GM19463 (cell line): ENCODE measurements around the gene MICOS13.
"Not testable (repeated sequence)": the region's sequence is repeated elsewhere in the genome, so short reads cannot be mapped to it uniquely, and the experiment has no call there.

ENCODE experiments used
- ATAC-seq: cut with Tn5 transposase; IDR thresholded peaks from one replicate; pipeline ENCODE4 v1.9.1; 2021; ENCODE audit warnings: mild to moderate bottlenecking, moderate library complexity; ENCODE audit not compliant: unreplicated experiment

Gene MICOS13

DNA sequence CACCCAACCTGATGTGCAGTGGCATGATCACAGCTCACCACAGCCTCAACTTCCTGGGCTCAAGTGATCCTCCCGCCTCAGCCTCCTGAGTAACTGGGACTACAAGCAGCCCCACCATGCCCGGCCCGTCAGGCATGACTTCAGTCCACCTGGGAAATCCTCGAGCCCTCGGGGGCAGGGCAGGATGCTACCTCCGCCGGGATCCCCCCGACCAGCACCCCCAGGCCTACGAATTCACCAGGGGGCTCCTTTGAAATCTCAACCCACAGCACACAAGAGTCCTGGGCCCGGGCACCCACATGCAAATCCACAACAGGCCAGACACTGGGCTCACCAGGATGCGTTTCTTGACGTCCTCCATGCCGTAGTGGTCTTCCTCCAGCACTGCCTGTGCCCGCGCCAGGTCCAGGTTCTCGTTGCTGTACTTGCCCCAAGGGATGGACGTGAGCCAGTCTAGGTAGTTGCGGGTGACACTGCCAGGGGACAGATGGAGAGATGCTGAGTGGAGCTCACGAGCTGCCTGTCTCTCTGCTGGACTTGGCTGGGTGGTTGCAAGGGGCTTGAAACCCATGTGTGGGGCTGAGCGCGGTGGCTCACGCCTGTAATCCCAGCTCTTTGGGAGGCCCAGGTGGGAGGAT is 20.3 kb upstream of the MICOS13 start:
- no peak for ATAC-seq

DNA sequence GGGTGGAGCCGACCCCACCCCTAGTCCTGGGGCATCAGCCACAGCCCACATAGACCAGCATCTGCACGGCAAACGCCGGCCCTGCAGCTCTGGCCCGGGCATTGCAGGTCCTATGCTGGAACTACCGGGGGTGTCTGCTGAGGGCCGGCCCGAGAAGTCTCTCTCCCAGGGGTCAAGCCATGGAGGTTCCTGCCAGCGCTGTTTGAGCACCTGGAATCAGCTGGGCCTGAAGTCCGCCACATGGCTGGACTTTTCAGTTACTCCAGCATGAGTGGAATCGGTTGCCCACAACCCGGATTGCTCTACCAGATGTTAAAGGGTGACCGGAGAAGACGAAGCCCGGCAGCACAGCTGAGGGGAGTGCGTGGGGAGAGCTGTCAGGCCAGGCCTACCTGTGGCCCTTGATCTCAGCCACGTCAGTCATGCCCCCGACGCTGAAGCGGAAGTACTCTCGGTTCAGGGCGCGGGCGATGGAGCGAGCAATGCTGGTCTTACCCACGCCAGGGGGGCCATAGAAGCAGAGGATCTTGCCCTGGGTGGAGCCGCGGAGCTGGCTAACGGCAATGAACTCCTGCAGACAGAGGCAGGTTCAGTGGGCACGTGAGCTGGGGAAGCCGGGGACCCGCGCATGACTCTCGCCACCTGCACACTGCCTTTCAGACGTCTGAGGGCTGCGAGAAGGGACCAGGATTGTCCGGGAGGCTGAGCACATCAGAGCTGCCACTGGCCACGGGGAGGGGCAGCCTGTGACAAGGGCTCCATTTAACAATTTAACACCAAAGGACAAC is 18.5 kb upstream of the MICOS13 start:
- ATAC-seq = no peak

DNA sequence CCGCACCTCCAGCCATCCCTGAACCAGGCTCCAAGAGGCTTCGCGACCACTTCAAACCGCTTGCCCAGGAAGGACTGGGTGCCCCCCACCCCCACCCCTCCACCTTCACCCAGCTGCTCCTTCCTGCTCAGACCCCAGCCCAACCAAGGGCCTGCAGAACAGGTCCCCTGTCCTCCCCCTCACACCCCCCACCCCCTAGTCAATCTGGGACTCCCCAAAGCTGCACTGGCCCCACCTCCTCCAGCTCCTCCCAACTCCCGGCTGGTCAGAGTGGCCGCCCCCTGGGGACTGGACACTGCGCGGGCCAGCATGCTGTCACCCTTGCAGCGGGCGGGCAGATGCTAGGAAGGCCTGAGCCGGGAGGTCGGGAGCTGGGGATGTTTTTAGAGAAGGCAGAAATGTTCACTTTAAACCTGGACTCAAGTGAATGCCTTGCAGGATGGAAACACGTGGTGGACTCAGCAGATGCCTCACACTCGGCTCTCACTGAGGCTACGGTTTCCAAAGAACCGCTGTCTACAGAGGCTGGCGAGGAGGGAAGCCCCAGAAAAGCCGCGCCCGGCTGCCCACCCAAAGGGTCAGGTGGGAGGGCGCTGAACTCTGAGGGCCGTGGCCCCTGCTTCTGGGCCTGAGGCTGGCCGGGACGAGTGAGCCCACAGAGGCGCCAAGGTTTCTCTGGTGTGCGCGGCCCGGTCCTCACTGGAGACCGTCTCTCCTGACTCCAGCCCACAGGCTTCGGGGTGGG is 17.7 kb upstream of the MICOS13 start:
- ATAC-seq = no peak

DNA sequence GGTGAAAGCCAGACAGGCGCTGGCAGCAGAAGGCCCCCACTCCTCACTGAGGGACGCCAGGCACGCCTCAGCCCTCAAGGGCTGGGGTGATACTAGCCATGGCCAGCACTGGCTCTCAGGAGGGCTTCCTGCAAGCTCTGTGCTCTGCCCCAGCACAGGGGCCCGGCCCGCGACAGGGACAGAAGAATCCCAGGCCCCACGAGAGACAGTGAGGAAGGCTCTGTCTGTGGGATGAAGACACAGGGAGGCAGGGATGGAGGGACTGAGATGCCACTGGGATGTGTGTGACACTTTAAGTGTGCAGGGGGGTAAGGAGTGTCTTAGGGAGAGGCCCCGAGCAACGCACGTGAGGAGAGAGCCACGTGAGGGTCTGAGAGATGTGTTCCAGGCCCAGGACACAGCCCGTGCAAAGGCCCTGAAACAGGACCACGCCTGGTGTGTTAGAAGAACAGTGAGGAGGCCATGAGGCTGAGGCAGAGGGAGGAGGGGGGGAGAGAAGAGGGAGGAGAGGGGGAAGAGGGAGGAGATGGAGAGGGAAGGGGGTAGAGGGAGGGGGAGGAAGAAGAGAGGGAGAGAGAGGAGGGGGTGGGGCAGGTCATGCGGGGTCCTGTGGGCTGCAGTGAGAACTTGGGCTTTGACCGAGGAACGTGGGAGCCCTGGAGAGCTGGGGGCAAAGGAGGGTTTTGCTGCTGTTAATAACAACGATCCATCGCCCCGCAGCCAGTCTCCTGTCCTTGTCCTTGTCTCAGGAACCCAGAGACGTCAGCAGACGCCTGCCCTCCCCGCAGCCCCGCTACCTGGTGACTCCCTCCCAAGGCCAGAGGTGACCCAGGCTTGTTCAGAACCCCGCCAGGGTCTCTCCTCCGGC is 16.9 kb upstream of the MICOS13 start:
- ATAC-seq = no peak

DNA sequence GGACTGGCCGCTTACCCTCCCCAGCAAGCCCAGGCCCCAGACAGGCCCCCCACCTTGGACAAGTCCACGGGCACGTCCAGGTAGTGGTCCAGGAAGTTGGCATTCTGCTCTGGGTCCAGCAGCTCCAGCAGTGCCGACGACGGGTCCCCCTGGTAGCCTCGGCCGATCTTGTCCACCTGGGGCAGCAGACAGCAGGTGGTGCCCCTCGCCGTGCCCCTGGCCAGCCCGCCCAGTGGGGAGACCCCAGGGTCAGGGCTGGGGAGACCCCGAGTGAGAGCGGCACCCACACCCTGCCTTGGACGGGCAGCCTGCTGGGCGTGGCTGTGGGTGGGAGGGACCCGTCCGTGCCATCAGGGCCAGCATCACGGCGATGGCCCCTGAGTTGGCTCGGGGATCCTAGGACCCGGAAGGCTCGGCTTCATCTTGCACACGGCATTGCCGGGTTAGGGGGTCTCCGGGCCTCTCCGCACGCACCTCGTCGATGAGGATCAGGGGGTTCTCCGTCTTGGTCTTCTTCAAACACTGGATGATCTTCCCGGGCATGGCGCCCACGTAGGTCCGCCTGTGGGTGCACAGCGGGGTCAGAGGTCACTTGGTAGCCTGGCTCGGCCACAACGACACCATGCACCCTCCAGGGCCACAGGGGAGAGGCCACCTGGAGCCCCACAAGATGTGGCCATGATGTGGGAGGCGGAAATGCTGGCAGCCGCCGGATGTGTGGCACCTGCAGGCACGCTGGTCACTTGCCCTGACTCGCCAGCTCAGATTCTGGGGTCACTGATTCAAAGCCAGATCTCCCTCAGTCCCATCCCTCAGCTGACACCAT is 16.1 kb upstream of the MICOS13 start:
- ATAC-seq = no peak

DNA sequence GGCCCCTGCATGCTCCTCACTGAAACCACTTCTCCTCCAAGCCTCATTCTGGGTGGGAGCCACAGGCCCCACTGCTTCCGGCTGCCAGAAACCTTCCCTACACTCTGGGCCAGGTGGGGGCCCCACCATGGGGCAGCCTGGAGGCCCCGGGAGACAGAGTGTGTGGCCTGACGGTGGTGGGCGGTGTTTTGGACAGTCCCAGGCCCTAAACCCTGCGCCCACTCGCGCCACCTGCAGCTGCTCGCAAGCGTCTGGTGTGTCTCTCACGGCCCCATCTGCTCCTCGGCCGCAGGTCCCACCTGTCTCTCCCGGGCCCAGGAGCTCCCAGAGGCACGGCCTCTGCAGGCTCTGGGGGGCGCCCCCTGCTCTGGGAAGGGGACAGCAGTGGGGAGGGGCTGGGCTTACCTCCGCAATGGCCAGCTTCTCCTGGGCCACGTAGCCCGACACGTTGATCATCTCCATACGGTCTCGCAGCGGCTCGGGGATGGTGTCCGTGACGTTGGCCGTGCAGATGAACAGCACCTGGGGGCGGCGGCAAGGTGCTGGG is 15.4 kb upstream of the MICOS13 start:
- ATAC-seq = no peak

DNA sequence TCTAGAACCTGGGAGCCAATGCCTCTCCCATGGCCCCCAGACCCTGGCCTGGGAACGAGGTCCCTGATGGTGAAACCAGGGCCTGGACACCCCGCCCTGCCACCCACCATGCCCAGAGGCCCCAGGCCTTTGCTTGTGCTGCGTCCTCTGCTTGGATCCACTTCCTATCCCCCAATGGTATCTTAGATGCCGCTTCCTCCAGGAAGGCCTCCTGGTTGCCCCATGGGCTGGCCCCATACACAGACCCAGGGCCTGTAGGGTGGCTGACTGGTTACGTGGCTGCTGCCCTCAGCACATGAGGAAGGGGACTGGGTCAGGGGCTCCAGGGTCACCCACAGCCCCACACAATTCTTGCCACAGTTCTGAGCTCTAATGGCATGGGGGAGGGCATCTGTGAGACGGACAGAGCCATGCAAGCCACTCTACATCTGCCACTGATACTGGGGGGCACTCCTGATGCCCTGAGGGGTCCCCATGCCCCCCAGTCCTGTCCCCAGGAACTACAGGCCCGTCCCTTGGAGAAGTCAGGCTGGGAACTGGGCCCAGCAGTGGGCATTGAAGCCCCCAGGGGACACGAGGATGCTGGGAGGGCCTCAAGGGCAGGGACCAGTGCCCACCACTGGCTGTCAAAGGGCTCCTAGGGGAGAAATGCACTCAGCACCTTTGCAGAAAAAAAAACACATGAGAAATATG is 14.8 kb upstream of the MICOS13 start:
- no peak for ATAC-seq

DNA sequence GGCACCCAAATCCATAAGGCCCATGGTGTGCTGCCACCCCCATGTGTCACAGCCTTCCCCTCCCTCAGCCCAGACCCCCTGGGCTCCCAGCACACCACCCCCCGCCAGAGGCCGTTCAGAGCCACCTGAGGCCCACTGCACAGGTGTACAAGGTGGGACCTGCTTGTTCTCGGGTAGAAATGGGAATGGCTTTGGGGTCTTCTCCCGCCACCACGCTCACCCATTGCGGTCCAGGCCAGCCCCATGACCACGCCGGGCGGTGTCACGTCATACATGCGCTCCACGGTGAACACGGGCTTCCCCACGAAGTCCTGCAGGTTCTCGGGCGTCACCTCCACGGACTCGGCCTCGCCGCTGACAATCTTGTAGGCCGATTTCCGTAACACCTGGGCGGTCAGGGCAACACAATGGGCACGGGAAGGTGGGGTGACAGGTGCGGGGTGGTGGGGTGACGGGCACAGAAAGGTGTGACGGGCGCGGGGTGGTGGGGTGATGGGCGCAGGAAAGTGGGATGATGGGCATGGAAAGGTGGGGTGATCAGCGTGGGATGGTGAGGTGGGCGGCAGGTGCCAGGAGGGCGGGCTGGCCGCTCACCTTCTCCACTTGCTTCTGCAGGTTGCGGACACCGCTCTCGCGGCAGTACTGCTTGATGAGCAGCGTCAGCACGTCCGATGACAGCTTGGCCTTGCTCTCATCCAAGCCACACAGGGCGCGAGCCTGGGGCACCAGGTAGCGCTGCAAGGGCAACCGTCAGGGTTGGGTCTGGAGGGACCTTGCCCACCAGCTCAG is 14.0 kb upstream of the MICOS13 start:
- ATAC-seq = no peak

DNA sequence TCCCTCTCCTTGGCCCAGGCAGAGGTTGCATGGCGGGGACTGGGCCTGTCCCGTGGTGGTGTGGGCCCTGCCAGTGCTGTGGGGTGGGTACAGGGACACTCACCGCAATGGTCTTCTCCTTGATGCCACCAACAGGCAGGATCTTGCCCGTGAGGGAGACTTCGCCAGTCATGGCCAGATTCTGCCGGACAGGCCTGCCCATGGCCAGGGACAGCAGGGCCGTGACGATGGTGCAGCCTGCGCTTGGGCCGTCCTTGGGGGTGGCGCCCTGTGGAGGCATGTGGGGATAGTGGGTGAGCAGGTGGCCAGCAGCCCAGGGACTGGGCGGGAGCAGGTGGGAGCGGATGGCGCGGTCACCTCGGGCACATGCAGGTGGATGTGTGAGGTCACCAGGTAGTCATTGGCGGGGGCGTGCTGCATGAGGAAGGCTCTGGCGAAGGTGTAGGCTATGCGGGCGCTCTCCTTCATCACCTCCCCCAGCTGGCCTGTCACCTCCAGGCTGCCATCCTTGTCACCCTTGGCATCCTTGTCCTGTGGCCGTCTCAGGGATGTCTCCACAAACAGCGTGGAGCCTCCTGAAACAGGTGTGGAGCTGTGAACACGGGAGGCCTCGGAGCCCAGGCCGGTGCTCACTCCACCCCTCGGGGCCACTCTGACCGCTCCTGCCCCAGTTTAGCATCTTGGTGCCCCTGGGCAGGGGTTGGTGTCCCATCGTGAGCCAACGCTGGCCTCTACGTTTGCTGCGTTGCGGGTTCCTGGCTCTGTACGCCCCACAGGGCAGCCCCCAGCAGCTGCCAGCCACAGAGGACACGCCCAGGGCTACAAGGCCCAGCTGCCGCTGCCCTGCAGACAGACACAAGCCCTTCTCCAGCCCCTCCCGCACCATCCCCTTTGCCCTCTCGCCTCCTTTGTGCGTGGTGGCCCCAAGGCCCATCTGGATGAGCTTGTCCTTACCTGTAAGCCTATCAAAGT is 13.2 kb upstream of the MICOS13 start:
- no peak for ATAC-seq

DNA sequence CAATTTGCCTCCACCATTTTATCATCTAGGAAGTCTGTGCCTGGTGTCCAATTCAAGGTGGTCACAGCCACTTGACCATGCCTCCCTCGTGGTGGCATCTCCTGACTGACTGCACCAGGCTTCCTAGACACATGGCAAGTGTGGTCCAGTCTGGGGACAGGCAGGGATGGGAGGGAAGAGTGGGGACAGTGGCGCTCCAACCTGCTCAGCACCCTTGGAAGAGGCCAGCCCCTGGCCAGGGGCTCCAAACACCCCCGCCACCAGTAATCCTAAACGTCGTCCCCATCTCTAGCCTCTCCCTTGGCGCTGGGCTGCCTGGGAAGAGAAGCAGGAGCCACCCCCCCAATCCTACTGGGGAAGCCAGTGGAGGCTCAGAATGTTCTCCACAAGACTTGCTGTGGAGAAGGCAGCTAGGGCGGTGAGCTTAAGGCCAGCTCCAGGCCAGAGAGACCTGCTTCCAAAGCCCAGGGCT is 12.4 kb upstream of the MICOS13 start:
- ATAC-seq = no peak

DNA sequence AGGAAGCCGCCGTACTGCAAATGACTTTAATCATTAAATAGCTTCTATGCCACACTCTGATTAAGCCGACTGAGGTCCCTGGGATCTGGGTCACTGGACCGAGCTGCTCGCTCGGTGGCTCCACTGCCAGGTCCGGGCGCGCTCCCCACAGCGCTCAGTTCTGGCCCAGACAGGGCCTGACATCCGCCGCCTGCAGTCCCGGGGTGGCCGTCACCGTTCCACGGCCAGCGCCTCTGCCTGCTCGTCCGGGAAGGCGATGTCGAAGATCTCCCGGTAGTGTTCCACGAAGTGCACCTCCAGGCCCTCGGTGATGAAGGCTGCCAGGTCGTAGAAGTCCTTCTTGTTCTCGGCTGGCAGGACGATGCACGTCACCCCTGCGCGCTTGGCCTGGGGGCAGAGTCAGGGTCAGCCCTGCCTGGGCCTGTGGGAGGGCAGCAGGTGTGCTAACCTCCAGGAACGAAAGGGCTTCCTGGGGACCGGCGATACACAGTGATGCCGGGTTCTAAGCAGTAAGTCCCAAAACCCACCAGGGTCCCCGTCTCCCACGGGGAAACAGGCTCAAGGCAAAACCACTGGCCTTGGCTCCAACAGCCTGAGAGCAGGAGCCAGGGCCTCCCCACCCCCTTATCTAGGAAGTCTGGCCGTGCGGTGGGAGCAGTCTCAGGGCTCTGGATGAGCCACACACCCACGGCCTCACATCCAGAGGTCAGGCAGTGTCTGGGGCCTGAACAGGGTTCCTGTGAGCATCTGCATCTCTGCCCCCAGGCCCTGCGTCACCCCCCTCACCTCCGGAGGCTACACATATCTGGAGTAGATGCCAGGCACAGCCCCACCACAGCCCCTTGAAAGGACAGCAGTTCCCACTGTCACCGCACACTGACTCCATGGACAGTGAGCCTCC is 11.8 kb upstream of the MICOS13 start:
- ATAC-seq = no peak

DNA sequence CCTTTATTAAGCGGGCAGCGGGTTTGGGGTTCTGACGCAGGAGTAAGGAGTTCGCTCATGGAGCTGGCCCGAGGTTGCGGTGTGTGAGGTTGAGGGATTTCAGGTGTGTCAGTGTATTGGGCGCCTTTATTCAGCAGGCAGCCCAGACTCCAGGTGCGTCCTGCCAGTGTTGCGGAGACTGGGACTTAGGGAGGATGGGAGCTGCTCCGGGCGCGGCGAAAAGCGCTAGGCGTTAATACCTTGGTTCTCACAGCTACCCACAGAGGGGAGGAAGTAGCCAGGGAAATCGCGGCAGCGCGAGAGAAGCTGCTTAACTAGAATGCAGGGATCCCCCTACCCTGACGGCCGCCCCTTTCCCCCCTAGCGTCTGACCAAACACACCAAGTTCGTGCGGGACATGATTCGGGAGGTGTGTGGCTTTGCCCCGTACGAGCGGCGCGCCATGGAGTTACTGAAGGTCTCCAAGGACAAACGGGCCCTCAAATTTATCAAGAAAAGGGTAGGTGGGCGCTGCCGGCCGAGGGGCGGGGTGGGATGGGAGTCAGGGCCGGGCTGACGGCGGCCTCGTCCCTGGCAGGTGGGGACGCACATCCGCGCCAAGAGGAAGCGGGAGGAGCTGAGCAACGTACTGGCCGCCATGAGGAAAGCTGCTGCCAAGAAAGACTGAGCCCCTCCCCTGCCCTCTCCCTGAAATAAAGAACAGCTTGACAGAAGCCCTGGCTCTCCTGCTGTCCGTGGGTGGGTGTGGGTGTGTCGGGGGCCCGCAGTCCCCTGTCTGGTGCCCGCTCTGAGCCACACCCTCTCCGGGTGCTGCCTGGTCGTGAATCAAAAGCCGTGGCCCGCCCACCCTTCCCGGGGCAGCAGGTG is 10.9 kb upstream of the MICOS13 start:
- no peak for ATAC-seq

DNA sequence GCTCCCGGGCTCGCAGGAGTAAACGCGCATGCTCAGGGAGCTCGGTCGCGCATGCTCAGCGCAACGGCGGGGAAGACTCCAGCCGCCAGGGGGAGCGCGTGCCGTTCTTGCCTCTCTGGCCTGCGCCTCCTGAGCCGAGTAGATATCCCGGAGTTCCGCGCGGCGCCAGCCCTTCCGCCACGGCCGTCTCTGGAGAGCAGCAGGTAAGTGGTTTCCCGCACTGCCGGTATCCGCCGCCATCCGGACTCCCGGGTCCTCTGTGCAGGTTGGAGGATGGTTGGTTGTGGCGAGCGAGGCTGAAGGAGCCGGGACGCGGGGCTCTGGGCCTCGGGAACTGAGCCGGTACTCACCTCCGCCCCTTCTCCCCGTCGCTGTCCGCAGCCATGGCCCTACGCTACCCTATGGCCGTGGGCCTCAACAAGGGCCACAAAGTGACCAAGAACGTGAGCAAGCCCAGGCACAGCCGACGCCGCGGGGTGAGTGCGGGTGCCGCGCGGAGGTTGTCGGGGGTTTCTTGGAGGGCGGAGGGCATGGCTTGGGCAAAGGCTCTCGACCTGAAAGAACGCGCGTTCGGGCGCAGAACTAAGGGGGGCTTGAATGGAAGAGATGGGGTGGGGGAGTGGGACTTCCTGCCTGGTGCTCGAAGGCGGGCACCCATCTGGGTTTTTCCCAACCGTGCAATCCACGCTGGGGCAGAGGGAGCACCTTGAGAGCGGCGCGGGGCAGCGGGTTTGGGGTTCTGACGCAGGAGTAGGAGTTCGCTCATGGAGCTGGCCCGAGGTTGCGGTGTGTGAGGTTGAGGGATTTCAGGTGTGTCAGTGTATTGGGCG is 10.0 kb upstream of the MICOS13 start, which contains the start of gene RPL36:
Gene RPL36 (plus strand): TSS at position 171 of the 830 bp plus-strand sequence. CDS start 213 bp downstream, at position 384.
- peak; percentile 36 for ATAC-seq

DNA sequence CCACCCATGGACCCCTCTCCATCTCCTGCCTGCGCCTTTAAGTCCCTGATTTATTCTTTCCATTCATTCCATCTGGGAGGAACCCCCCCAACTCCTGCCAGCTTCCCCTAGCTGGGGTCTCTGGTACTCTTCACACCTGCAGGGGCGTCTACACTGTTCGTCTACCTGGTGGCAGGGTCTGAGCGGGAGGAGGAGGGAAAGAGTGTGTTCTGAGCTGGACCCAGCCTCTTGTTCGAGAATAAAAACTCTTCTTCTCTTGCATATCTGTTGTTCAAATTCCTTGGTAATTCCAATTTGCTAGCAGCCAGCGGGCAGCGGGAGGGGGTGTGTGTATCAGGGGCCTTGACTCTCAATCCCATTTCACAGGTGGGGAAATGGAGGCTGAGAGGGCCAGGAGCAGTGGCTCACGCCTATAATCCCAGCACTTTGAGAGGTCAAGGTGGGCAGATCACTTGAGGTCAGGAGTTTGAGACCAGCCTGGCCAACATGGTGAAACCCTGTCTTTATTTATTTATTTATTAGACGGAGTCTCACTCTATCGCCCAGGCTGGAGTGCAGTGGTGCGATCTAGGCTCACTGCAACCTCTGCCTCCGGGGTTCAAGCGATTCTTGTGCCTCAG is 8.1 kb upstream of the MICOS13 start:
- ATAC-seq = not testable (repeated sequence)
